GM21717 (cell line): ENCODE results near the gene GNL3L.
"Not testable (repeated sequence)": the region's sequence is repeated elsewhere in the genome, so short reads cannot be mapped to it uniquely, and the experiment has no call there.

ENCODE experiments used
- ATAC-seq: cut with Tn5 transposase; IDR thresholded peaks from one replicate; pipeline ENCODE4 v1.9.1; 2021; ENCODE audit warnings: mild to moderate bottlenecking, moderate library complexity; ENCODE audit not compliant: unreplicated experiment

Gene GNL3L

DNA sequence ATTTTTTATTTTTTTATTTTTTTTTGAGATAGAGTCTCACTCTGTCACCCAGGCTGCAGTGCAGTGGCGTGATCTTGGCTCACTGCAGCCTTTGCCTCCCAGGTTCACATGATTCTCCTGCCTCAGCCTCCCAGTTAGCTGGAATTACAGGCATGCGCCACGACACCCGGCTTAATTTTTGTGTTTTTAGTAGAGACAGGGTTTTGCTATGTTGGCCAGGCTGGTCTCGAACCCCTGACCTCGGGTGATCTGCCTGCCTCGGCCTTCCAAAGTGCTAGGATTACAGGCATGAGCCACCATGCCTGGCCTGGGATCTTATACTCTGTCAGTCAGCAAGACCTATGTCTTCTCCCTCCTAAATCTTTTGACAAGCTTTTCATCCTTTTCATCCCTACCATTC lies 25.0 kb downstream of the GNL3L start:
- not testable (repeated sequence) for ATAC-seq

GRCh38 chrX:54560411-54560810 lies 30.4 kb downstream of the GNL3L start:
- ATAC-seq: no peak

DNA sequence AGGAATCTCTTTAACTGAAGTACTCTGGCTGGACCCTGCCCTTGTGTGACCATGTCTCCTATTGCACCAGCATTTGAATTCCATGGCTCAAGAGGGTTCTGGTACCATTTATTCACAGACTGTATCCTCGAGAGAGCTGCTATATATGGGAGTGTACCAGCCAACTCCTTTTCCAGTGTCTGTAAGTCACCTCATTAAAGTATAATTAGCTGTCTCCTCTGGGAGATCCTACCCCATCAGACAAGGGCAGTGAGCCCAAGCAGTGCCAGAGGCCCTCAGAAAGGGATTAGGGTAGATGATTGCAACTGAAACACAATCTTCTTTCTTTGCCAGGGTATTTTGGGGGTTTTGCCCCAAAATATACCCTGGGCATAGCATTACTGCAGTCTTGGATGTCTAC lies 31.6 kb downstream of the GNL3L start:
- no peak for ATAC-seq

DNA sequence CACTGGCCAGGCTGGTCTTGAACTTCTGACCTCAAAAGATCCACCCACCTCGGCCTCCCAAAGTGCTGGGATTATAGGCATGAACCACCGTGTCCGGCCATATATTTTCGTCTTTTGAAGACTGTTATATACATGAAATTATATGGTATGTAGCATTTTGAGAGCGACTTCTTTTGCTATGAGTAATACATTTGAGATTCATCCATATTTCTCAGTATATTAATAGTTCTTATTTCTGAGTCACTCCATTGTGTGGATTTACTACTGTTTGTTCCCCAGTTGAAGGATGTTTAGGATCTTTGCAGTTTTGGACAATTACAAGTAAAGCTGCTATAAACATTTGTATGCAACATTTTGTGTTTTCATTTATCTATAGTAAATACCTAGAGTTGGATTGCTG lies 34.9 kb downstream of the GNL3L start:
- ATAC-seq: no peak

GRCh38 chrX:54570332-54570731 lies 40.3 kb downstream of the GNL3L start:
- ATAC-seq: no peak

GRCh38 chrX:54572641-54573040 lies 42.6 kb downstream of the GNL3L start:
- not testable (repeated sequence) for ATAC-seq

DNA sequence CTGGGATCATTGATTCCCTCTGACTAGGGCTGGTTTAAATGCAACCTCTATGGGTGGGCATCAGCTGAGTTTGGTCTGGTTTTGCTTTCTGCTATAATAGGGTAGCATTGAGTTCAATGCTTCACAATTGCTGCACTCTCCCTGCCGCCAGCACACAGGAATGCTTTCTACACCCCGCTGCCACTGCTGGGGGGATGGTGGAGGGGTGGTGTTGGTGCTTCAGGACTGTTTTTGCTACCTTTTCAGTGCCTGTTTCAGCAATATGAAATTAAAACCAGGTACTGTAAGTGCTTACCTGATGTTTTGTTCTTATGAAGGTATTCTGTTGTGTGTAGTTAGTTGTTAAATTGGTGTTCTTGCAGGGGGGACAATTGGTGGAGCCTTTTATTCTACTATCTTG lies 67.7 kb downstream of the GNL3L start:
- no peak for ATAC-seq

- no peak for ATAC-seq
Measured at GRCh38 chrX:54602563-54602962, 72.5 kb downstream of the GNL3L start.
